Stimulated activated CD8-positive, alpha-beta memory T cell treated with anti-CD3 and anti-CD28 coated beads, Interleukin-7, amount 100 ng/mL, for 48 hours (primary cell): Measurements from ENCODE around the gene ARHGEF25.
"Not testable (repeated sequence)": the region's sequence is repeated elsewhere in the genome, so short reads cannot be mapped to it uniquely, and the experiment has no call there.

Experiments used
- DNase-seq, 2 donors: peaks; one replicate each; pipeline ENCODE4 v3.0.0-alpha.2; 2020; ENCODE audit warnings: low read depth in 1 of 2; ENCODE audit errors: extremely low read depth in 1 of 2

Gene ARHGEF25

DNA sequence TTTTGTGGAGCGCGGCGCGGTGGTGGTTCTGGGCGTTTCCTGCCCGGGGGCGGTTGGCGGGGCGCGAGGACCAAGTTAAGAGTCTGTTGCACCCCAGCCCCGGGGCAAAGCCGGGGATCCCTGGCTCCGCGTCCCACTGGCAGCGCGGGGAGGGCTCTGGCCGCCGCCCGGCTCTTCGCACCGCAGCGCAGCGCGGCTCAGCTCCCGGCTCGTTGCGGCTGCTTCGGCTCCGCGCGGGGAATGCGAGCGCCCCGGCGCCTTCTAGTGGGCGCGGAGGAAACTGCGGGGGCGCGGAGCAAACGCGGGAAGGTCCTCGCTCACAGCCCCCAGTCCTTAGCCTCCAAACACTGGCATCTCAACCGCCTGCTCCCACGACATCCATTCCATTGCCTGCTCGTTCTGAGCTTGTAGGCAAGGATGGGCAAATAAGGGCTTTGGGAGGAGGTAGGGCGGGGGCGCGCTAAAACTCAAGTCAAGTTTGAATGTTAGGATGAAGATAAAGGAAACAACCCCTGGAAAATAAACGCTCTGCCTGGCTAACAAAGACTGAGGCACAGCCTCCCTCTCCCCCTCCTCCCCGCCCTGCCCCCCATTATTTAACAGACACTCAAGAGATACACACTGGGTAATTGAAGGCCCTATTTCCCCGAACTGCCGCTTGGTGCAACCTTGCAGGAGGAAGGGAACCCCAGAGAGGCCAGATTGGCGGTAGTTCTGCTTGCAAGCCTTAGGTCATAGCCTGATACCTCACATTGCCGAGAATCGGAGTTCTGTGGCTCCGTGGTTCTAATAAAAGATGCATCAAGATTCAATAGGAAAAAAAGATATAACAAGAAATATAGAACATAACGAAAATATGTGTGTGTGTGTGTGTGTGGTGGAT lies 22.0 kb downstream of the ARHGEF25 start, which contains the start of gene B4GALNT1:
TSS of gene B4GALNT1 (minus strand) at position 244 of the 883 bp plus-strand sequence. CDS start 1,069 bp downstream, outside the sequence.
- DNase-seq, result no peak

GRCh38 chr12:57636731-57637130 lies 25.5 kb downstream of the ARHGEF25 start:
- not testable (repeated sequence) for DNase-seq

DNA sequence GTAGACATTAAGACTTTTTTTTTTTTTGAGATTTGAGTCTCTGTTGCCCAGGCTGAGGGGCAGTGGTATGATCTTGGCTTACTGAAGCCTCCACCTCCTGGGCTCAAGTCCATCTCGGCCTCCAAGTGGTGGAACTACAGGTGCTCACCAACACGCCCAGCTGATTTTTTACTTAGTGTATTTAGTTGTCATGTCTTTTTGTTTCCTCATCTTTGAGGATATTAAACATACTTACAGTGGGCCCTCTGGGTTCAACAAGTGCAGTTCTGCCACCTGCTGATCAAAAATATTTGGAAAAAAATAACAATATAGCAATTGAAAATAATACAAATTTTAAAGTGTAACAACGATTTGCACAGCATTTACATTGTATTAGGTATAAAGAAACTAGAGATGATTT lies 26.1 kb downstream of the ARHGEF25 start:
- DNase-seq, result no peak

- no peak for DNase-seq
Observed at GRCh38 chr12:57638096-57638495, 26.9 kb downstream of the ARHGEF25 start.

- no peak for DNase-seq
Observed at GRCh38 chr12:57640175-57641042, 29.2 kb downstream of the ARHGEF25 start.

GRCh38 chr12:57641699-57642442 lies 30.6 kb downstream of the ARHGEF25 start:
- no peak for DNase-seq

DNA sequence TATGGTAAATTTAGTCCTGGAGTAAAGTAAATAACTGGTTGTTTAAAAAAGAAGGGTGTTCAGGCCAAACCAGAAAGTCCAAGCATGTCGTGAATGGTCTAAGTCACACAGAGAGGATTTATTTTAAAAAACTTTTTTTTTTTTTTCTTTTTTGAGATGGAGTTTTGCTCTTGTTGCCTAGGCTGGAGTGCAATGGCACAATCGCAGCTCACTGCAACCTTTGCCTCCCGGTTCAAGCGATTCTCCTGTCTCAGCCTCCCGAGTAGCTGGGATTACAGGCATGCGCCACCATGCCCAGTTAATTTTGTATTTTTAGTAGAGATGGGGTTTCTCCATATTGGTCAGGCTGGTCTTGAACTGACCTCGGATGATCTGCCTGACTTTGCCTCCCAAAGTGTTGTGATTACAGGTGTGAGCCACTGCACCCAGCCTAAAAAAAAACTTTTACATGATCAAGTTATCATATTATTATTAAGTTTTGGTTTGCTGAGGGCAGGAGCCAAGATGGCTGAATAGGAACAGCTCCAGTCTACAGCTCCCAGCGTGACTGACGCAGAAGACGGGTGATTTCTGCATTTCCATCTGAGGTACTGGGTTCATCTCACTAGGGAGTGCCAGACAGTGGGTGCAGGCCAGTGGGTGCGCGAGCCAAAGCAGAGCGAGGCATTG lies 34.9 kb downstream of the ARHGEF25 start:
- not testable (repeated sequence) for DNase-seq

- not testable (repeated sequence) for DNase-seq
Observed at GRCh38 chr12:57646659-57647049, 35.4 kb downstream of the ARHGEF25 start.

- DNase-seq, result no peak
Observed at GRCh38 chr12:57654042-57654441, 42.8 kb downstream of the ARHGEF25 start.

GRCh38 chr12:57655541-57656240 lies 44.5 kb downstream of the ARHGEF25 start:
- DNase-seq, result no peak

DNA sequence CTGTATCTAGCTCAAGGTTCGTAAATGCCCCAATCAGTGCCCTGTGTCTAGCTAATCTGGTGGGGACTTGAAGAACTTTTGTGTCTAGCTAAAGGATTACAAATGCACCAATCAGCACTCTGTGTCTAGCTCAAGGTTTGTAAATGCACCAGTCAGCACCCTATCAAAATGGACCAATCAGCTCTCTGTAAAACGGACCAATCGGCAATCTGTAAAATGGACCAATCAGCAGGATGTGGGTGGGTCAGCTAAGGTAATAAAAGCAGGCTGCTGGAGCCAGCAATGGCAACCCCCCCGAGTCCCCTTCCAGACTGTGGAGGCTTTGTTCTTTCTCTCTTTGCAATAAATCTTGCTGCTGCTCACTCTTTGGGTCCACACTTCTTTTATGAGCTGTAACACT lies 45.2 kb downstream of the ARHGEF25 start:
- DNase-seq, result not testable (repeated sequence)

- DNase-seq, result no peak
Observed at GRCh38 chr12:57657744-57658143, 46.5 kb downstream of the ARHGEF25 start.

GRCh38 chr12:57658890-57659289 lies 47.7 kb downstream of the ARHGEF25 start:
- DNase-seq, result no peak

DNA sequence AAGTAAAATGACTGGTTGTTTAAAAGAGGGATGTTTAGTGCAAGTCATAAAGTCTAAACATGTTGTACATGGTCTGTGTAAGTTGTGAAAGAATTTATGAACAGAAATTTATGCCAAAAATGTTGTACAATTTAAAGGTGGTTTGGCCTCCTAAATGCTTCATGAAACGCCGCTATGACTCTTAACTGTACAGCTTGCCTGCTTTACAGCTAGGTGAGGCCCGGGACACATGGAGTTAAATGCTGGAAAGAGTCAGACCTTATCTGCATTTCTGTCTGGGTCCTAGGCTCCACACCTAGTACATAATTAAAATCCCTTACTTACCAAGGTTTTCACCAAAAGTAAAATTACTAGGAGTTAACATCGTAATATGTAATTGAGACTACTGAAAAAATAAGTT lies 50.1 kb downstream of the ARHGEF25 start:
- DNase-seq, result no peak

- DNase-seq, result not testable (repeated sequence)
Observed at GRCh38 chr12:57665066-57665820, 54.0 kb downstream of the ARHGEF25 start.
